Dermis blood vessel endothelial cell (primary cell): ENCODE results near the gene DNHD1. TPM values are rescaled to one million over a fixed set of nuclear protein-coding genes. Genes with fewer than 3 reads are reported as not detected.

ENCODE experiments used
- DNase-seq: peaks from one replicate; pipeline ENCODE4 v3.0.0; 2010
- total RNA-seq: library from RNA; depleted of rRNA; stranded (reverse); fragments of >200 nt; gene quantifications from 2 replicates; pipeline ENCODE4 v1.2.3, GENCODE V29; 2014

The DNHD1 gene
- total RNA-seq, 1 donor from 2014 or later: 5.1 TPM

DNA sequence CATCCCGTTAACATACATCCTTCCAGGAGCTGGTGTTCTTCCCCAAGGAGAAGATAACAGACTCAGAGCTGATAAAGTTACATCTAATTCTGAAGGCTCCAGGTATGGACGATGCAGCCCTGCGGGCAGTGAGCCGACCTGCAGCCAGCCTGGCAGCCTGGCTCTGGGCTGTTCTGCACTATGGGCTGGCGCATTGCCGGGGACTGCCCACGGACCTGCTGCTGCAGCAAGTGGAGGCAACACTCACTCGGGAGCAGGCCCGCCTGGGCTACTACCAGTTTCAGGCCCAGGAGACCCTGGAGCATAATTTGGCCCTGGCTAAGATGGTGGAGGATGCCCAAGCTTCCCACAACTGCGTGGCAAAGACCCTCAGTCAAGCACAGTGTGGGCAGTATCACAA lies 66.6 kb downstream of the DNHD1 start:
- DNase-seq: no peak

GRCh38 chr11:6565325-6565724 lies 68.2 kb downstream of the DNHD1 start:
- DNase-seq: no peak

GRCh38 chr11:6565988-6566703 lies 69.1 kb downstream of the DNHD1 start:
- no peak for DNase-seq

- DNase-seq: no peak
Measured at GRCh38 chr11:6566704-6567370, 69.8 kb downstream of the DNHD1 start.

- DNase-seq: no peak
Measured at GRCh38 chr11:6567371-6567745, 70.3 kb downstream of the DNHD1 start.

DNA sequence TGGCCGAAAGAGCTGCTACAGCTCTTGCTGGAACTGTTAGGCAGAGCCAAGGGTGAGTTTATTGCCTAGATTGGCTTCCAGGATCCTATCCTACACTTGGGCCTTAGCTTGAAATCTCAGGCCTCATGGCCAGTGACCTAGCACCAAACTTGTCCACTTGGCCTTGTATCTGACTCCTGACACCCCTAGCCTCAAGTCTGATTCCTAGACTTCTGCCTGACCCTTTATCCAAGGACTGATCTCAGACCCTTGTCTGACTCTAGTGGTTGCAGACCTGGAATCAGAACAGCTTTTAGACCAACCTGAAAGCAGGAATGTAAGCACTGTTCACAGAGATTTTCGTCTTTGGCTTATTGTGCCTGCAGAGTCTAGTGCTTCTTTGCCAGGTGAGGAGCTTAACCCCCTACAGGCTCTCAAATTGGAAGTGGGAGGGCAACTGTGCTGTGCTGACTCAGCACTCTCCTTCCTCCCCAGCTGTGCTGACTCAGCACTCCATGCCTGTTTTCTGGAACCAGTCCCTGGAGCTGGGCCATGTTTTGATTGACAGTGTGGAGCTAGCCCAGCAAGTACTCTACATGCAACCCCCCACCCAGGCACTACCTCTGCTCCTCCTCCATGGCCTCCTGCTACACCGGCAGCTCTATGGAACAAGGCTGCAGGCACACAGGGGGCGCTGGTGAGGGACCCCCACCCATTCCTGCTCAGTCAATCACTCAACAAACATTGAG lies 71.3 kb downstream of the DNHD1 start:
- peak; percentile 75 for DNase-seq

- DNase-seq: no peak
Measured at GRCh38 chr11:6569706-6570105, 72.6 kb downstream of the DNHD1 start.

GRCh38 chr11:6570691-6571427 lies 73.8 kb downstream of the DNHD1 start:
- peak; percentile 47 for DNase-seq

- no peak for DNase-seq
Measured at GRCh38 chr11:6571434-6572008, 74.4 kb downstream of the DNHD1 start.

DNA sequence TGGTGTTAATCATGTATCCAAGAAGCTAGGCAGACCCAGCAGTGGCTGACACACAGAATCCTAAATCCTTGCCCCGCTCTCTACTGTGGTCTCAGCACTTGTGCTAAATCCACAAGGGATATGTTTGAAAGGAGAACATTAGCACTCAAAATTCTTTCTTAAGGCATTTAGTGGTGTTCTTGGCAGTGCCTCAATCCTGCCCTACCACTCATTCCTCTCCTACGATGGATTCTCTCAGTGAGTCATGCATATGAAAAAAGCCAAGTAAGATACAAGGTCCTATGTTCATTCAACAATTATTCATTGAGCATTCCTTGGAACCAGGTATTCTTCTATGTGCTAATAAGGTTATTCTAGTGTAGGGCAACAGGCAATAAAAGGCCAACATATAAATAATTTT lies 75.1 kb downstream of the DNHD1 start:
- DNase-seq: no peak

GRCh38 chr11:6574816-6575715 lies 78.0 kb downstream of the DNHD1 start:
- no peak for DNase-seq

DNA sequence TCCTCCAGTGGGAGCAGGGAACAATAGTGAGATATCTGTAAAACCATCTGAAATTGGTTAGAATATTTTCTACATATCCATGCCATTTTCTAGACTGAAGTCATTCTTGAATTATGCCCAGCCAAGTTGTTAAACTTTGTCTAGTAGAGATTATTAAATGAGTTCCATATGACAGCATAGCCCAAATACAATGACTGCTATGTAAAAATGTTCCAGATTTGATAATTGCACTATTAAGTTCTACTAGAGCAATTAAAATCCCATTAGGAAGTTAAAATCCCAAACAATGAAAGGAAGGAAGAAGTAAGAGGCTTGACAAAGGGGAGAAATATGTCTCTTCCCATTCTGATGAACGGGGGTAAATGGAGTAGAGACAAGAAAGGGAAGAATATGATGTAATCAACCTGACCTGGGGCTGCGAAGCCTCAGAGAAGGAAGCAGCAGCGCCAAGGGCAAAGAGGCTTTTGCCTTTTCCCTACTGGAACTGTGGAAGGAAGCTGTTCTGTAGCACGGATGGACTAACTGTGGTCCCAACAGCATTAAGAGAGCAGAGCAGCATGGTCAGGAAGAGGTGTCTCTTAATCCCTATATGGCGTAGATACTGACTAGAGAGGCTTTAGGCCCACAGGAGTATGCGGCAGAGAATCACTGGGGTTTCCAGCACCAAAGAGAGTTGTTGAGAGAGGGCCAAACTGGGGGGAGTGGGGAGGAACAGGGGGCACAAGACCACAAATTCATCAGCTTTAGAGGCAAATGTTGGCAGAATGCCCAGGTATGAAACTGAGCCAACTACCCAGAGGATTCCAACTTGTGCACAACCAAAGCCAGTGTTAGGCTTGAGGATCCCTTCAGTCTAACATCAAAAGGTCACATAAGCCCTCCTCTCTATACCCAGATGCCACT lies 79.6 kb downstream of the DNHD1 start:
- peak; percentile 79 for DNase-seq

DNA sequence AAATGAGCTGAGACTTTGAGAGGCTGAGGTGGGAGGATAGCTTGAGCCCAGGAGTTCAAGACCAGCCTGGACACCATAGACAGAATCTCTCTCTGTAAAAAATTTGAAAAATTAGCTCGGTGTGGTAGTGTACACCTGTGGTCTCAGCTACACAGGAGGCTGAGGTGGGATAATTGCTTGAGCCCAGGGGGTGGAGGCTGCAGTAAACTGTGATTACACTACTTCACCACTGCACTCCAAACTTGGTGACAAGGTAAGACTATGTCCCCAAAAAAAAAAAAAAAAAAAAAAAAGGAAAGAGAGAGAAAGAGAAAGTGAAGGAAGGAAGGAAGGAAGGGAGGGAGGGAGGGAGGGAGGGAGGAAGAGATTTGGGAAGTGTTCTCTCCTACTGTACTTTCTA lies 81.1 kb downstream of the DNHD1 start:
- no peak for DNase-seq

DNA sequence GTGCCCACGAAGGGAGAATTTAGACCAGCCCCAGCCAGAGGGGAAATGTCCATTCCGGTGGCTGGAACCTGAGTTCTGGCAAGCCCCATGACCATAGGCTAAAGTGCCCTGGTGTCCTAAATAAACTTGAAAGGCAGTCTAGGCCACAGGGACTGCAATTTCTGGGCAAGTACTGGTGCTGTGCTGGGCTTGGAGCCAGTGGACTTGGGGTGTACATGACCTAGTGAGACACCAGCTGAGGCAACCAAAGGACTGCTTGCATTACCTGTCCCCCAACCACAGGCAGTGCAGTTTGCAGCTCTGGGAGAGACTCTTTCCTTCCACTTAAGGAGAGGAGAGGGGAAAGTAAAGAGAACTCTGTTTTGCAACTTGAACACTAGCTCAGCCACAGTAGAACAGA lies 82.6 kb downstream of the DNHD1 start:
- DNase-seq: no peak

- no peak for DNase-seq
Measured at GRCh38 chr11:6583584-6583983, 86.5 kb downstream of the DNHD1 start.

DNA sequence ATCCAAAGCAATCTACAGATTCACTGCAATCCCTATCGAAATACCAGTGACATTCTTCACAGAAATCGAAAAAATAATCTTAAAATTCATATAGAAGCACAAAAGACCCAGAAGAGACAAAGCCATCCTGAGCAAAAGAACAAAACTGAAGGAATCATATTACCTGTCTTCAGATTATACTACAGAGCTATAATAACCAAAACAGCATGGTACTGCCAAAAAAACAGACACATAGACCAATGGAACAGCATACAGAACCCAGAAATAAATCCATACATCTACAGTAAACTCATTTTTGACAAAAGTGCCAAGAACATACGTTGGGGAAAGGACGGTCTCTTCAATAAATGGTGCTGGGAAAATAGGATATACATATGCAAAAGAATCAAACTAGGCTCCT lies 87.4 kb downstream of the DNHD1 start:
- no peak for DNase-seq

DNA sequence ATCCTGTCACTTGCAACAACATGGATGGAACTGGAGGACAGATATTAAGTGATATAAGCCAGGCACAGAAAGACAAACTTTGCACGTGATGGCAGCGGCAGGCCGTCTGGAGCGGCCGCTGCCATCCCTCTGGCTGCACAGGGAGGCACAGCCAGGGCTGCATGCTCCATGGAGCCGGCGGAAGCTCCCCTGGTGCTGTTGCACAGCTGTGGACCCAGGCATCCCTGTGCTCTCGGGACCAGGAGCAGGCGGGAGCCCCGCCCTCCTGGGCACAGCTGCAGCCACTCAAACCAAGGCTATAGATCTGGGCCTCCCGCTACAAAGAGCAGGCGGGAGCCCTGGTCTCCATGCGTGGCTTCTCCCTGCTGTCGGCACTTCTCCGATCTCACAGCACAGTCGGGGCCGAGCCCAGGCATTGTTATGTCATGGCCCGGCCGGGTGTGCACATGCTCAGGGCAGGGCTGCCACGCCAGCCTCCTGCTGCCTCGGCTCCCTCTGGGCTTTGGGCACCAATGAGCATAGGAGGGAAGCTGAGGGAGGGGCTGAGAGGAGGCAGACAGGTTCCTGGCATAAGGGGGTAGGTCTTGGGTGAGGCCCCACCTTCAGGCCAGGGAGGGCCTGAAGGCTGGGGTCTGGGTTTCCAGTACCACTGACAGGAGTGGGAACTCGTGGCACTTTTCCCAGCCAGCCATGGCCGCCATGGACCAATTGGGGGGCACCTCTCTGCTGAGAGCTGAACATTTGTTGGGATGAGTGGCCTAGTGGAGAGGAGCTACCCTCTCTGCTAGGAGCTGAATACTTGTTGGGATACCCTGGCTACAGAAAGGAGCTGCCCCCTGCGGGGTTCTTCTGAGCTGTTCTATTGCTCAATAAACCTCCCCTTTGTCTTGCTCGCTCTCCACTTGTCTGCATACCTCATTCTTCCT lies 89.6 kb downstream of the DNHD1 start:
- no peak for DNase-seq

DNA sequence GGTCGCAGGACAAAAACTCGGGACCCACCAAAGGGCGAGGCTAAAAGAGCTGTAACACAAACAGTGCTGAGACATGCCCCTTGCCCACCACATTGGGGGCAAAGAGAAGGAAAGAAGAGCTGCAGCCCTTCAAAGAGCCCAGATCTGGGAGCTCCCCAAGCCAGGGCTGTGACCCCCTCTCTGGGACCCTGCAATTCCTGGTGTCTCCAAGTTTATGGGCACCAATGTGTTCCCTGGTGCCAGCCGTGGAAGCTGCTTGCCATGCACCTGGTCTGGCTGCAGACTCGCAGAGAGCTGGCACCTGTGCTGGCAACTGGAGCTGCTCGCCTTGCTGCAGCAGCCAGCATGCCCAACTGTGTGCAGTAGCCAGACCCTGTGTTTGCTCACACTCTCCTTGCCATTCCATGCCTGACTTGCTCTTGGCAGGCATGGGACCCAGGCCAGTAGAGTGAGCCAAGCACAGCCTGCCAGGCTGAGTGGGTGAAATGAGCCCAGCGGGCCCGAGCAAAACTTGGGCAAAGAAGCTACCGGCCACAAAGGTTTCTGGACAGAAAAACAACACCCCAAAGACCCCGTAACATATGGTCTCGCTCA lies 90.4 kb downstream of the DNHD1 start:
- DNase-seq: no peak

DNA sequence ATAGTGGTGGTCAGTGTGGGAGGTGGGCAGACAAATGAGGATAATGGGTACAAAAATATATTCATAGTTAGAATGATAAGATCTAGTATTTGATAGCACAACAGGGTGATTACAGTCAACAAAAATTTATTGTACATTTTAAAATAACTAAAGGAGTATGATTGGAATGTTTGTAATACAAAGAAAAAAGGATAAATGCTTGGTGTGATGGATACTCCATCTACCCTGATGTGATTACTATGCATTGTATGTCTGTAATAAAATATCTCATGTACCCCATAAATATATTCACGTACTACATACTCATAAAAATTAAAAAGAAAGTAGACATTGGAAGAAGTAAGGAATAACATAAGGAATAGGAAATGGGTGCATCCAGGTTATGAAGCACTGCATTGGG lies 90.9 kb downstream of the DNHD1 start:
- no peak for DNase-seq
